22Rv1 (cell line): ENCODE results near the gene LCOR.
"Not testable (repeated sequence)": the region's sequence is repeated elsewhere in the genome, so short reads cannot be mapped to it uniquely, and the experiment has no call there.

Experiments used
- H3K27ac ChIP-seq: fragments of 450-650 bp; 2 replicates; pipeline ENCODE4 v1.5.1; 2017
- CTCF ChIP-seq: fragments of 450-650 bp; IDR thresholded peaks from 2 replicates; pipeline ENCODE4 v1.5.1; 2017; ENCODE audit warnings: mild to moderate bottlenecking
- ZFX ChIP-seq: fragments of 450-650 bp; IDR thresholded peaks from 2 replicates; pipeline ENCODE4 v1.6.1; 2017; ENCODE audit warnings: antibody characterized with exemption, borderline replicate concordance

The LCOR gene

GRCh38 chr10:97028832-97029178 lies 196.7 kb downstream of the LCOR start:
- no peak for TF ChIP-seq ZFX
- no peak for TF ChIP-seq CTCF
- no peak overlapping the region for H3K27ac ChIP-seq

GRCh38 chr10:97029271-97029670 lies 197.2 kb downstream of the LCOR start:
- no peak for TF ChIP-seq ZFX
- TF ChIP-seq CTCF: no peak
- H3K27ac ChIP-seq: no peak overlapping the region

- H3K27ac ChIP-seq: no peak overlapping the region
- TF ChIP-seq CTCF (no peak), ZFX (no peak)
Observed at GRCh38 chr10:97030894-97031293, 198.8 kb downstream of the LCOR start.

GRCh38 chr10:97031459-97031858 lies 199.4 kb downstream of the LCOR start:
- no peak overlapping the region for H3K27ac ChIP-seq
- TF ChIP-seq ZFX (no peak), CTCF (no peak)

GRCh38 chr10:97032624-97033023 lies 200.5 kb downstream of the LCOR start:
- H3K27ac ChIP-seq: no peak overlapping the region
- TF ChIP-seq CTCF (no peak), ZFX (no peak)

GRCh38 chr10:97033841-97034240 lies 201.7 kb downstream of the LCOR start:
- not testable (repeated sequence) for H3K27ac ChIP-seq

GRCh38 chr10:97034301-97034700 lies 202.2 kb downstream of the LCOR start:
- TF ChIP-seq ZFX (no peak), CTCF (no peak)

GRCh38 chr10:97034958-97035769 lies 203.1 kb downstream of the LCOR start:
- no peak overlapping the region for H3K27ac ChIP-seq
- TF ChIP-seq CTCF: no peak
- TF ChIP-seq ZFX: no peak

More at GRCh38 chr10:97034301-97034700, 202.2 kb downstream of the LCOR start:
- H3K27ac ChIP-seq: no peak overlapping the region
